CMK (cell line): Measurements from ENCODE around the gene ZNF615.
"Not testable (repeated sequence)": the region's sequence is repeated elsewhere in the genome, so short reads cannot be mapped to it uniquely, and the experiment has no call there.

Experiments used
- DNase-seq: peaks from one replicate; pipeline ENCODE4 v3.0.0-alpha.2; 2010; ENCODE audit warnings: low read depth

The ZNF615 gene

GRCh38 chr19:52007806-52008557, at the start of gene ZNF615:
ZNF615 (minus strand) TSS chr19:52008211; CDS start chr19:52003711, 4,500 bp downstream.
- no peak for DNase-seq

DNA sequence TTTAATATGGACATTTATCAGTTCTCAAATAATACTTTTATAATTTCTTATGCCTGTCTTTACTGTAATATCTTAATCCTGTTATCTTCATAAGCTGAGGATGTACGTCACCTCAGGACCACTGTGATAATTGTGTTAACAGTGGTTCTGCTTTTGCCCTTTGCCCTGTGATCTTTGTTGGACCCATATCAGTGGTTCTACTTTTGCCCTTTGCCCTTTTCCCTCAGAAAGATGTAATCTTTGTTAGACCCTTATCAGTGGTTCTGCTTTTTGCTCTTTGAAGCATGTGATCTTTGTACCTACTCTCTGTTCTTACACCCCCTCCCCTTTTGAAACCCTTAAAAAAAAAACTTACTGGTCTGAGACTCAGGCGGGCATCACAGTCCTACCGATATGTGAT, 48.5 kb upstream of the ZNF615 start:
- DNase-seq: not testable (repeated sequence)

- not testable (repeated sequence) for DNase-seq
These were observed 43.7 kb upstream of the ZNF615 start for GRCh38 chr19:52051736-52052135.

DNA sequence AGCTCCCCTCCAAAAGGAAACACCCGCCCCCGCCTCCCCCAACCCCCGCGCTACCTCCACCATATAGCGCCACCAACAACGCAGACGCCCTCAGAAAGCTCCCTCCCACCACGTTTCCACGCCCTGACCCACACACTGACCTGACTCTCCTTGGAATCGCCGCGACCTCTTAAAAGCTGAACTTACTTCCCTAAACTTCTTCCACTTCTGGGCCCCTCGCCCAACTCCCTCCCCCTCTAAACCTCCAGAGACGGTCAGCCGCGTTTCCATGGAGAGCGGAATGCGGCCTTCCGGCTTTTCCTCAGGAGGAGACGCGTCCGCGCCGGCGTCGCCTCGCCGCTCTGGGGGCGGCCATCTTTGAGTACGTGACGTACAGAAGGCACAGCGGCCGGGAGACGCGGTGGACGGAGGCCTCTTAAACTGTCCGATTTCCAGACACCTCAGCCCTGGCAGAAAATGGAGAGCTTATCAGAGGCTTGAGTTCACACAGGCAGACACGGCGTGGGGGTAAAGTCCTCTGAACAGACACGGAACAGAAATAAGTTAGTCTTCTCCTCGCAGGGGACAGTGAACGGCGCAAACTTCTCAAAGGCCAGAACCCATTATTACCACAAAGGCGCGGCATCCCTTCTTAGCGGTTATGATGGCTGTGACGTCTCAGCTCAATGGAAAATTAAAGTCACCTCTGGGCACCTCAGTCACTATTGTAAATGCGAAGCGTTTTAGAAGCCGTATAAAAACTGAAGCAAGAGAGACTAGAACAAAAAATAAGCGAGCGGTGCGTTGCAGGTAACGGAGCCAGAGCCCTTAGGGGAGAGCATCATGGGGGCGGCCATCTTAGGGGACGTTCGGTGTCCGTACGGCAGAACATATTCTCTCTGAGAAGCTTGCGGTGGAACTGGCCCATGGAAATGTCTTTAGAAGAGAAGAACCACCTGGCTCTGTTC, 40.8 kb upstream of the ZNF615 start, which contains the start of gene ZNF432:
Gene ZNF432, minus strand, starts transcription at position 284 of the 947 bp plus-strand sequence. CDS start 1,970 bp downstream, outside the sequence.
- DNase-seq: peak; percentile 54

- DNase-seq: no peak
These were observed 31.2 kb upstream of the ZNF615 start for GRCh38 chr19:52039169-52039568.

DNA sequence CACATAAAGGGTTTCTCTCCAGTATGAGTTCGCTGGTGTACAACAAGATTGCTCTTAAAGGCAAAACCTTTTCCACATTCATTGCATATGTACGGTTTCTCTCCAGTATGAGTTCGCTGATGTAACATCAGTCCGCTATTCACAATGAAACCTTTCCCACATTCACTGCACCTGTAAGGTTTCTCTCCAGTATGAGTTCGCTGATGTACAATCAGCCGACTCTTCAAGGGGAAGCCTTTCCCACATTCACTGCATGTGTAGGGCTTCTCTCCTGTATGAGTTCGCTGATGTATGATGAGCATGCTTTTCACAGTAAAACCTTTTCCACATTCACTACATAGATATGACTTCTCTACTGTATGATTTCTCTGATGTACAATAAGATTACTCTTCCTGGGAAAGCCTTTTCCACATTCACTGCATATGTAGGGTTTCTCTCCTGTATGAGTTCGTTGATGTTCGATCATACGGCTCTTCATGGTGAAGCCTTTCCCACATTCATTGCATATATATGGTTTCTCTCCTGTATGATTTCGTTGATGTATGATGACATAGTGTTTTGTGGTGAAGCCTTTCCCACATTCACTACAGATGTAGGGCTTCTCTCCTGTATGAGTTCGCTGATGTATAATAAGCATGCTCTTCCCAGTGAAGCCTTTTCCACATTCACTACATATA, 26.2 kb upstream of the ZNF615 start:
- DNase-seq: no peak

DNA sequence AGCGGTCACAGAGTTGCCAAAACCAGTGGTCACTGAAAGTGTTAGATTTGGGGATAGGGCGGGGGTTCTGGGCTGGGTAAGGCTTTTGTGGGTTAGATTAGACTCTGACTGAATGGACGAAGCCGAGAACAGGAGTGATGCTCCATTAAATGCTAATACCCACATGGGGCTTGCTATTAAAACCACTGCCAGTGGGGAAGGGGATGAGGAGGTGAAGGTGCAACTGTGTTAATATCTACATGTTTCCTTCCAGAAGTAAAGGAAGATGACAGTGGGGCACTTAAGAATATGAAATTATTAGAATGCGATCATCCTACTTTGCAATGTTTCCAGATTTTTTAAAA, 20.7 kb upstream of the ZNF615 start:
- no peak for DNase-seq

- DNase-seq: peak; percentile 70
These were observed 20.2 kb upstream of the ZNF615 start, which contains the start of gene ZNF614 for GRCh38 chr19:52028027-52028779. ZNF614 (minus strand) TSS chr19:52028379; CDS start chr19:52025745, 2,634 bp downstream.

DNA sequence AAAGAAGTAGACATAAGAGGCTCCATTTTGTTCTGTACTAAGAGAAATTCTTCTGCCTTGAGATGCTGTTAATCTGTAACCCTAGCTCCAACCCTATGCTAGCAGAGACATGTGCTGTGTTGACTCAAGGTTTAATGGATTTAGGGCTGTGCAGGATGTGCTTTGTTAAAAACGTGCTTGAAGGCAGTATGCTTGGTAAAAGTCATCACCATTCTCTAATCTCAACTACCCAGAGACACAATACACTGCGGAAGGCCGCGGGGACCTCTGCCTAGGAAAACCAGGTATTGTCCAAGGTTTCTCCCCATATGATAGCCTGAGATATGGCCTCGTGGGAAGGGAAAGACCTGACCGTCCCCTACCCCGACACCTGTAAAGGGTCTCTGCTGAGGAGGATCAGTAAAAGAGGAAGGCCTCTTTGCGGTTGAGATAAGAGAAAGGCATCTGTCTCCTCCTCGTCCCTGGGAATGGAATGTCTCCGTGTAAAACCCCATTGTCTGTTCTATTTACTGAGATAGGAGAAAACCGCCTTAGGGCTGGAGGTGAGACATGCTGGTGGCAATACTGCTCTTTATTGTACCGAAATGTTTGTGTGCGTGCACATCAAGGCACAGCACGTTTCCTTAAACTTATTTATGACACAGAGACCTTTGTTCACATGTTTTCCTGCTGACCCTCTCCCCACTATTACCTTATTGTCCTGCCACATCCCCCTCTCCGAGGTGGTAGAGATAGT, 18.4 kb upstream of the ZNF615 start:
- DNase-seq: not testable (repeated sequence)

- not testable (repeated sequence) for DNase-seq
These were observed 16.5 kb upstream of the ZNF615 start for GRCh38 chr19:52024478-52024877.

- DNase-seq: no peak
These were observed 14.2 kb upstream of the ZNF615 start for GRCh38 chr19:52022193-52022592.

- no peak for DNase-seq
These were observed 12.5 kb upstream of the ZNF615 start for GRCh38 chr19:52020506-52020905.

- no peak for DNase-seq
These were observed 2.7 kb upstream of the ZNF615 start for GRCh38 chr19:52010674-52011073.

GRCh38 chr19:52007451-52007805, 583 bp downstream of the ZNF615 start:
- DNase-seq: no peak

GRCh38 chr19:51994048-51994644, 13.9 kb downstream of the ZNF615 start:
- no peak for DNase-seq

- no peak for DNase-seq
These were observed 14.6 kb downstream of the ZNF615 start for GRCh38 chr19:51993422-51993821.

GRCh38 chr19:51986309-51987291, 21.4 kb downstream of the ZNF615 start, which contains the start of gene ZNF350:
ZNF350 (minus strand) TSS chr19:51986840; CDS start chr19:51974360, 12,480 bp downstream.
- peak; percentile 95 for DNase-seq

- no peak for DNase-seq
These were observed 24.6 kb downstream of the ZNF615 start for GRCh38 chr19:51983361-51983760.

DNA sequence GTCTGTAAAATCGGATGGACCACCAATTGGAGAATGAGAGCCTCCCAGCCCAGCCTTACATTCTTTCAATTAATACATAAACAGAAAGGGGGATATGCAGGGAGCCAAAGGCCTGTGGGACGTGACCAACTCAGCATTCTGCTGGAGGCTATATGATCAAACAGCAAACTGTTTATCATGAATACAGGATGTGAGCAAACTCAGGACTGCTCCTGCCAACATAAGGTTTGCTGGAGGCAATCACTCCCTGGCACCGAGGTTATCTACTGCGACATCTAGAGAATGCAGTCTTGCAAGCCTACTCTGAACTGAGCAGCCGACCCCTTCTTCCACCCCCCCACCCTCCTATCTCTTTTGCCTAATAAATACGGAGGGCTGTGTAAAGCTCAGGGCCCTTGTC, 27.1 kb downstream of the ZNF615 start:
- not testable (repeated sequence) for DNase-seq
